Fibroblast of skin of scalp (primary cell): ENCODE data around the gene SGSM2.

ENCODE experiments used
- DNase-seq: peaks from one replicate; pipeline ENCODE4 v3.0.0-alpha.2; 2013

Gene SGSM2

GRCh38 chr17:2427215-2427614, 89.9 kb downstream of the SGSM2 start:
- DNase-seq: no peak

- no peak for DNase-seq
Observed at GRCh38 chr17:2427910-2428309, 90.6 kb downstream of the SGSM2 start.
